ENCODE results near the gene ANTXRL.

DNA sequence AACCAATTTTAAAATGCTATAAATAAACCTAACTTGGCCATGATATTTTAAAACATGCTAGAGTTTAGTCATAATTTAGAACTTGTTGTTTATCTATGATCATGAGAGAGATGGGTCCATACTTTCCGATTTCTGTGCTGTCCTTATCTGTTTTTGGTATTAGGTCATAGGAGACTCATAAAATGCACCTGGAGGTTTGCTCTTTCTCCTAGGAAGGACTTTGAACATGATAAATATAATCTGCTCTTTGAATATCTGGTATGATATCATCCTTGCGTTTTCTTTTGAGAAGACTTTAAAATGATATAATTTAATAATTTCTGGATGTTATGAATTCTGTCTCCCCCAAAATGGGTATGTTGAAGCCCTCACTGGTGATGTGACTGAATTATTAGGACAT lies 9.0 kb upstream of the ANTXRL start:
- TF ChIP-seq, protein P1, sequence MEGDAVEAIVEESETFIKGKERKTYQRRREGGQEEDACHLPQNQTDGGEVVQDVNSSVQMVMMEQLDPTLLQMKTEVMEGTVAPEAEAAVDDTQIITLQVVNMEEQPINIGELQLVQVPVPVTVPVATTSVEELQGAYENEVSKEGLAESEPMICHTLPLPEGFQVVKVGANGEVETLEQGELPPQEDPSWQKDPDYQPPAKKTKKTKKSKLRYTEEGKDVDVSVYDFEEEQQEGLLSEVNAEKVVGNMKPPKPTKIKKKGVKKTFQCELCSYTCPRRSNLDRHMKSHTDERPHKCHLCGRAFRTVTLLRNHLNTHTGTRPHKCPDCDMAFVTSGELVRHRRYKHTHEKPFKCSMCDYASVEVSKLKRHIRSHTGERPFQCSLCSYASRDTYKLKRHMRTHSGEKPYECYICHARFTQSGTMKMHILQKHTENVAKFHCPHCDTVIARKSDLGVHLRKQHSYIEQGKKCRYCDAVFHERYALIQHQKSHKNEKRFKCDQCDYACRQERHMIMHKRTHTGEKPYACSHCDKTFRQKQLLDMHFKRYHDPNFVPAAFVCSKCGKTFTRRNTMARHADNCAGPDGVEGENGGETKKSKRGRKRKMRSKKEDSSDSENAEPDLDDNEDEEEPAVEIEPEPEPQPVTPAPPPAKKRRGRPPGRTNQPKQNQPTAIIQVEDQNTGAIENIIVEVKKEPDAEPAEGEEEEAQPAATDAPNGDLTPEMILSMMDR (conservative IDR thresholded peaks at IDR 0.05): no peak
- TF ChIP-seq EZH2 (IDR thresholded peaks at IDR 0.05; ENCODE audit: low read depth): no peak
